GM18868 (cell line): ENCODE results near the gene TRUB2.
A peak's percentile ranks its signal among the peaks of the same experiment; 100 is the strongest.

Source experiments
- ATAC-seq: cut with Tn5 transposase; IDR thresholded peaks from one replicate; pipeline ENCODE4 v1.9.1; 2021; ENCODE audit warnings: mild to moderate bottlenecking, moderate library complexity; ENCODE audit not compliant: unreplicated experiment

The TRUB2 gene, protein sequence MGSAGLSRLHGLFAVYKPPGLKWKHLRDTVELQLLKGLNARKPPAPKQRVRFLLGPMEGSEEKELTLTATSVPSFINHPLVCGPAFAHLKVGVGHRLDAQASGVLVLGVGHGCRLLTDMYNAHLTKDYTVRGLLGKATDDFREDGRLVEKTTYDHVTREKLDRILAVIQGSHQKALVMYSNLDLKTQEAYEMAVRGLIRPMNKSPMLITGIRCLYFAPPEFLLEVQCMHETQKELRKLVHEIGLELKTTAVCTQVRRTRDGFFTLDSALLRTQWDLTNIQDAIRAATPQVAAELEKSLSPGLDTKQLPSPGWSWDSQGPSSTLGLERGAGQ

DNA sequence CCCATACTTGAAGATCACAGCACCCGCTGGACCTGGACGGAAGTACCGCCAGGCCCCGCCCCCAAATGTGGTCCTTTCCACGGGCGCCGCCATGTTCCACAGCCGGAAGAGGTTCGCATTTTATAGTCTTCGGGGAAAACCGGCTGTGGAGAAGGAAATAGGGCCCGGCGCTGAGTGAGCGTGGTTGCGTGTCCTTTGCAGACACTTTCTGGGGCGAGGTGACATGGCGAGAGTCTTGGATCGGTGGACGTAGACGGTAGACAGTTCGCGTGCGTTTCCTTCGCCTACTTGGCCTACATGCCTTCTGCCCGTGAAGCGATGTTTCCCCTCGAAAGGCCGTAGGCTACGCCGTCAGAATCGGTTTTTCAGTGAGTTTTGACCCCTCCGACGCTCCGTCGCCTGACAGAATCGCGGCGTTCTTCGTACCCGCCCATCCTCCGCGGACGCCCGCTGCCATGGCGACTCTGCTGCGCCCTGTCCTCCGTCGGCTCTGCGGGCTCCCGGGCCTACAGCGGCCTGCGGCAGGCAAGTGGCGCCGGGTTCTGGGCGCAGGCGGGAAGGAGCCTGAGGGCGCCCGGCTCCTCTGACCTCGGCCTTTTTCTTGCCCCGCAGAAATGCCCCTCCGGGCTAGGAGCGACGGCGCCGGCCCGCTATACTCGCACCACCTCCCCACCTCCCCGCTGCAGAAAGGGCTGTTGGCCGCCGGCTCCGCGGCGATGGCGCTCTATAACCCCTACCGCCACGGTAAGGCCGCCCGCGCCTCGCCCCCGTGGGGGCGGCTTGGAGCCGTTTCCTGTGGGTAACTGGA, at the start of gene TRUB2, which contains the start of gene COQ4:
Gene TRUB2, minus strand, starts transcription at position 44 of the 808 bp plus-strand sequence. Its CDS starts 39 bp downstream, at position 5.
Gene COQ4, plus strand, starts transcription at position 436 of the 808 bp plus-strand sequence. Its CDS starts 20 bp downstream, at position 456.
- peak; percentile 73 for ATAC-seq

DNA sequence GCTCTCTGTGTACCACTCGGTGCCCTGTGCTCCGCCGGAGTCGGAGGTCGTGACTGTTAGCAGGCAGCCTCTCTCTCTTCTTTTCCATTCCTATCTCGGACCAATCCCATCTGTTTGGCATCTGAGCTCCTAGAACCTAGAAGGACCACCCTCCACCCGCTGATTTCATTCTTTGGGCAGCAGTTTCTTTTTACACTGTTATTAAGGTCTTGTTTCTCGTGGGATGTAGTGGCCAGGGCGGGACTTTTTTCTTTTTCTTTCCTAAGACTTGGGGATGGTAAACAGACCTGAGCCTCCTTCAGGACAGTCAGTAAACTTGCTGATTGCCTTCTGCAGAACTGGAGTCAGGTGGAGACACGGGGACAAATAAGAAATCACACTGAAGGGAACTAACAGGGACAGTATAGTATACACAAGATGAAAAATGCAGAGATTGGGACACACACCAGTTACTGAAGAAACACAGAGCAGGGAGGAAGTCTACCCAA, 49.4 kb upstream of the TRUB2 start:
- ATAC-seq = no peak

DNA sequence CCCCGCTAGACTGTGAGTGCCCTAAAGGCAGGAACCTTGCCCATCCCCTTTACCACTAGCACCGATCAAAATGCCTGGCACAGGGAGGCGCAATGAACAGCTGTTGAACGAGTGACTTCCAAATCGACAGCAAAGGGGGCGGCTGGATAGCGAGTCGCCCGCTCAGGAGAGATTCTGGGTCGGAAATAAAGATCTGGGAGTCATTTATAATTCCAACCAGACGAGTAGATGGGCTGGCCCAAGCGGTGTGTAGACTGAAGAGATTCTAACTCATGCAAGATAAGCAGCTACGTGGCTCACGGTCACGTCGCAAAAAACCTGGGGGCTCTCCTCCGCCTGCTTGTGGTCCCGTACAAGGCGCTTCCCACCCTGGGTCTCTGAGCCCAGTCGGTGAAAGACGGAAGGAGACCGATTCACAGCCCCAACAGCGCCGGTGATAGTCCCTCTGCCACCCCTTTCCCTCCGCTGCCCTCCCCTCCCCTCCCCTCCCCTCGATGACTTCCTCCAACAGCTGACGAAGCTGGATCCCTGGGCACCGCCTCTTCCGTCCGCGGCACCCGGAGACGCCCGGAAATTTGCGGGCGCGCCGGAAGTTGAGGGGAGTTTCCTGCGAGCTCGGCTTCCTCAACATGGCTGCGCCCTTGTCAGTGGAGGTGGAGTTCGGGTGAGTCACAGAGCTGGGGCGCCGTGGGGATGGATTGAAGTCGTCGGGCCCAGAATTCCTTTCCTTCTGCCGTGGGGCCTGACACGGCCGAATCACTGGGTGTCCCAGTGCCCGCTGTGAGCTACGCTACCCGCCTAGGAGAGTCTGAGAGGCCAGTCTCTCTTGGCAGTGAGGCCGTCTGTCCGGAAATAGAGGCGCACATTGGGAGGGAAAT, 48.7 kb upstream of the TRUB2 start, which contains the start of gene URM1:
Gene URM1, plus strand, starts transcription at position 623 of the 878 bp plus-strand sequence. Its CDS starts 7 bp downstream, at position 630.
- peak; percentile 83 for ATAC-seq

DNA sequence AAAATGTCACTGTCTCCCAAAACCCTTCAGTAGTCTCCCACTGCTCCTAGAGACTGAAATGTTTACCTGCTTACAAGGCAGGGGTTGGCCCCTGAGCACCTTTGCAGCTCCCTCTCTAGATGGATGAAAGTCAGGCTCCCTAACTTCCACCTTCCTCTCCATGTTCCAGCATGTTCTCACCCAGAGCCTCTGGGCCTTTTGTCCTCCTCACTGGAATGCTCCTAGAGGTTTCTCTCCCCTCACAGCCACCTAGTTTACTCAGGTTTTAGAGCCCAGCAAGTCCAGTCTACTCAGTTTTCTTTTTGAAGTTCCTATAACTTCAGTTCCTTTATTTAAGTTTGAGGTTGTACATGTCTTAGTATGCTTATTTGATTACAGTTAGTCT, 48.1 kb upstream of the TRUB2 start:
- ATAC-seq = no peak

DNA sequence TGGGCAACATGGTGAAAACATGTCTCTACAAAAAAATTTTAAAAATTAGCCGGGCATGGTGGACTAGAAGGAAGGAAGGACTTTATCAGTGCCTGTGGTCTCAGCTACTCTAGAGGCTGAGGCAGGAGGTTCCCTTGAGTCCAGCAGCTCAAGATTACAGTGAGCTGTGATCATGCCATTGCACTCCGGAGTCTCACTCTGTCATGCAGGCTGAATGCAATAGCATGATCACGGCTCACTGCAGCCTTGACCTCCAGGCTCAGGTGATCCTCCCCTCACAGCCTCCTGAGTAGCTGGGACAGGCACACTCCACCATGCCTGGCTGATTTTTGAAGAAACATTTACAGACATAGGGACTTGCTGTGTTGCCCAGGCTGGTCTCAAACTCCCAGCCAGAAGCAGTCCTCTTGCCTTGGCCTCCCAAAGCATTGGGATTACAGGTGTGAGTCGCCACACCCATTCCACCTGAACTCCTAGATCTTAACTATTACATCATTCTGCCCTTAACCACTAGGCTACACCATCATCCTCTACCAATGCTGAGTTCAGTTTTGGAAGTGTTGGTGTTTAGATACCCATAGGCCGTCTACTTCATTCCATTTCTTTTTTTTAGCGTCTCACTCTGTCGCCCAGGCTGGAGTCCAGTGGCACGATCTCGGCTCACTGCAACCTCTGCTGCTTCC, 46.9 kb upstream of the TRUB2 start:
- no peak for ATAC-seq

DNA sequence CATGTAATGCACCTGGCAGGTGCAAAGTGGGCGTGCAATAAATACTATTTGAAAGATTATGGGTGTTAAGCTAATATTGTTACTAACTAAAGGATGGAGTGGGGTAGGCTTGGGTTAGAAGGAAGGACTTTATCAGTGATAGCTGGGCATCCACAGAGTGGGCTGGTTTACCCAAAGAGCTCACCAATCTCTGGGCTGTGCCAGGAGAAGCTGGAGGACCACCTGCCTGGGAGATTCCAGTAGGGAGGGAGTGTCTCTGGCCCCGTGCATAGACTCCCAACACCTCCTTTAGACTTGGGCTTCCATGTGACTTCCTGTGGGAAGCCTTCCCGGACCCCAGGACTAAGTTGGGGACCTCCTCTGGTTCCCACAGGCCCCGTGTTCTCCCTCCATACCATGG, 43.3 kb upstream of the TRUB2 start:
- no peak for ATAC-seq

DNA sequence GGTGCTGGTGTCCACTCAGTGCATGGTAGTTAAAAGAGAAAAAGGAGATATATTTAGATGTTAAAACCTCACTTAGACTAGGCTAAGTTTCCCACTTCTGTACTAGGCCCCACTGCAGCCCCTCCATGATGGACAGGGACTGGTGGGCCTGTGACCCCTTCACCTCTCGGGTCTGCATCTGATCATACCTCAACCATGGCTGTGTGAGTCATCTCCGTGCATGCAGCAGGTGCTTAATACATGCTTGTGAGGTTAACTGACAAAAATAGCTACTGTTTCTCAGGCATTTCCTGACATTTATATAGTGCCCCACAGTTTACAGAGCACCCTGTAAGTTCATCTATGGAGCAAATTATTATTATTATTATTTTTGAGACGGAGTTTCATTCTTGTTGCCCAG, 40.5 kb upstream of the TRUB2 start:
- no peak for ATAC-seq

DNA sequence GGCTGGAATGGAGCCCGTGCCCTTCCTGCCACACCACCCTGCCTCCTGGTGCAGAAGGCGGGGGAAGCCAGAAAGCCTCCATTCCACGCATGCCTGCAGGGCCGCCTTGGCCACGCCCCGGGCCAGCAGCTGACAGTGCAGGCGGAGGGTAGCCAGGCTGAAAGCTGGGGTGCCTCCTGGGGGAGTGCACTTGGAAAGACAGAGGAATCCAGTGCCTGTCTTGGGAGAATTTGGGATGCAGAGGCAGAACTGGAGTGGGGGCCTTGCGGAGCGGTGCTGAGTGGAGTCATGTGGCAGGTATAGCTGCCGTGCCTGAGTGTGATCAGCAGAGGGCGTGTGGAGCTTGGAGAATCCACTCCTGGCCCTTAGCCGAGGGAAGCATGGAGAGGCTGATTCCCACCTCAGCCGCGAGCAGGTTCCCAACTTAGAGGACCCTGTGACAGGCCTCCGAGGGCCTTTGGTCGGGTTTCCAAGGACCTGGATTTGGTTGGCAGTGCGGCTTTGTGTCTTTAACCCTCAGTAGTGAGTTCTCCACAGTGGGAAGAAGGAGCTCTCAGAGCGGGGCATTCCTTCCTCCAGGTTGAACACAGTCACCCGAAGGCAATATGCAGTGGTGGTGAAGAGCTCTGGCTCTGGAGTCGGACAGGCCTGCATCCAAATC, 39.9 kb upstream of the TRUB2 start:
- peak; percentile 62 for ATAC-seq

DNA sequence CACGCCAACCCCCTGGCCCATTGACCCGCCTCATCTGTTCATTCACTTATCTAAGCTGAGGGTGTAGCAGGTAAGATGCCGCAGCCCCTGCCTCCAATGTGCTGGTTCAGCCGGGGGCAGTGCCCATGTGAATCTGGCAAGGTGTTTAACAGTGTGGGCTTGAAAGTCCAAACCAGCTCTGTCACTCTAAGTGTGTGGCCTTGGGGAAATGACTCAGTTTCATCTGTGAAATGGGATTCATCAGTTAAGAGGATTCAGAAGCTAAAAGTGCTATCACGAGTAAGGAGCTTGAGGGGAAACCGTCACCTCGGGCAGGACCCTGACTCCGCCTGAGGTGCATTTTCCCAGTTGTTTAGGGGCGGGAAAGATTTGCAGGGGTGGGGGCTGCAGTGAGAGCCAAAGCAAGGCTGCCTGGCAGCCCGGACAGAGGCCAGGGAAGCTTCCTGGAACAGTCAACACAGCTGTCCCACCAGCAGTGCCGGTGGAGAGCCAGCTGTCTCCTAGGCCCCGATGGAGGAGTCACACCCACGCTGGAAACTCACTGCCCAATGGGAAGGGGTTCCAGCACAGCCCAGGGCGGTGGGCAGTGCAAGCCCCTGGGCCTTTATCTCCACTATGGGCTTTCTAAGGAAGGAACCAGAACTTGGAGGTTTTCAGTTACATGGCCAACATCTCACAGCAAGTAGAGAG, 39.2 kb upstream of the TRUB2 start:
- ATAC-seq = no peak

DNA sequence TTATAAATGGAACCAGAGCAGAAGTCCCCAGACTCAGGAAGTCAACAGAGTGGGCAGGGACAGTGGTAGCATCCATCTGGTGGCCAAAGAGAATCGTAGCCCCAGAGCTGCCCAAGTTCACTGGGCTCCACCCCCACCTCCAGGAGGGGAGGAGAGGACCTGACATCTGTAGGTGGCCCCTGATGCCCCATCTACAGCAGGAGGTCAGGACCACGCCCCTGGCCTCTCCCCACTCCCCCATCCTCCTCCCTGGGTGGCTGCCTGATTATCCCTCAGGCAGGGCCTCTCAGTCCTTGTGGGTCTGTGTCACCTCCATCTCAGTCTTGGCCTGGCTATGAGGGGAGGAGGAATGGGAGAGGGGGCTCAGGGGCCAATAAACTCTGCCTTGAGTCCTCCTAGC, 38.6 kb upstream of the TRUB2 start:
- ATAC-seq = no peak

DNA sequence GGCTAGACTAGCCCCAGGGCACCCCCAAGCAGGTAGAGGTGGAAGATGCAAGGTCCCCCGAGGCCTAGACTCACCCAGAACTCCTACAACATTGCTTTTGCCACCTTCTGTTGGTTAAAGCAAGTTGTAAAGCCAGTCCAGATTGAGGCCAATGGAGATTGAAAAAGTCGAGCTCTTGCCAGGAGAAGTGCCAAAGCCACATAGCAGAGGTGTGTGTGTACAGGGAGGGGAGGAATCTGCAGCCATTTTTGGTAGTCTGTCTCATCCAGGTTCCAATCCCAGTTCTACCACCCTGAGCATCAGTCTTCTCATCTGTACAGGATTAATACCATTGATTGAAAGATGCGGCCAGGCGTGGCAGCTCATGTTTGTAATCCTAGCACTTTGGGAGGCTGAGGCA, 36.6 kb upstream of the TRUB2 start:
- no peak for ATAC-seq

DNA sequence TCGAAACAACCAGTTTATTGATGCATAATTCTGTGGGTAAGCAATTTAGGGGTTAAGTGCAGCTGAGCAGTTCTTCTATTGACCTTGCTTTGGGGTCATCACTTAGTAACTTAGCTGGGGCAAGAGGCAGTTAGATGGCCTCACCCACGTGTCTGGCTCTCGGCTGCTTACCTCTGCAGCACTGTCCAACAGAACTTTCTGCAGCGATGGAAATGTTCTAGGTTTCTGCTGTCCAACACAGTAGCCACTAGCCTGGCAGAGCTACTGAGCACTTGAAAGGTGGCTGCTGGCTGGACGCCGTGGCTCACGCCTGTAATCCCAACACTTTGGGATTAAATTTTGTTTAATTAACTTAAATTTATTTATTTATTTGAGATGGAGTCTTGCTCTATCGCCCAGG, 35.8 kb upstream of the TRUB2 start:
- ATAC-seq = no peak

DNA sequence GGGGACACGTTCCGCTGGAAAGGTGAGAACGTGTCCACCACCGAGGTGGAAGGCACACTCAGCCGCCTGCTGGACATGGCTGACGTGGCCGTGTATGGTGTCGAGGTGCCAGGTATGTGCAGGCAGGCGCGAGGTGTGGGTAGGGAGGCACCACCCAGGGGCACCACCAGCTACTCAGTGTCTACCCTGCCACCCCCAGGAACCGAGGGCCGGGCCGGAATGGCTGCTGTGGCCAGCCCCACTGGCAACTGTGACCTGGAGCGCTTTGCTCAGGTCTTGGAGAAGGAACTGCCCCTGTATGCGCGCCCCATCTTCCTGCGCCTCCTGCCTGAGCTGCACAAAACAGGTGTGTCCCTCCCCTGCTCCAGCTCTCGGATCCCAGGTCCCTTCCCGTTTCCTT, 33.2 kb upstream of the TRUB2 start:
- no peak for ATAC-seq

DNA sequence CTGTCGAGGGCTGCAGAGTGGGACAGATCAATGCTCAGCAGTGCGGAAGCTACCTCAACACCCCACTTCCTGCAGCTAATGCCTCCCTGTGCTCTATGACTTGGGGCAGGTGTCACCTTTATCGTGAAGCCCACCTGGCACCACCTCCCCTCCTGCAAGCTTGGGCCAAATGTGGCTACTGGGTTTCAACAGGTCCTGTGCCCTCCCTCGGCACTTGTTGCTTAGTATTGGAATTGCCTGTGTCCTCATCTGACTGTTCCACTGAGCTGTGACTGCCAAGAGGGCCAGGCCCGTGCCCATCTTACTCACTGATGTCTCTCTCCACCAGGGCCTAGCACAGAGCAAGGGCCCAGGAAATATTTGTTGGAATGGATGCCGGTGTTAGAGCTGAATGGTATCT, 27.5 kb upstream of the TRUB2 start:
- ATAC-seq = no peak

DNA sequence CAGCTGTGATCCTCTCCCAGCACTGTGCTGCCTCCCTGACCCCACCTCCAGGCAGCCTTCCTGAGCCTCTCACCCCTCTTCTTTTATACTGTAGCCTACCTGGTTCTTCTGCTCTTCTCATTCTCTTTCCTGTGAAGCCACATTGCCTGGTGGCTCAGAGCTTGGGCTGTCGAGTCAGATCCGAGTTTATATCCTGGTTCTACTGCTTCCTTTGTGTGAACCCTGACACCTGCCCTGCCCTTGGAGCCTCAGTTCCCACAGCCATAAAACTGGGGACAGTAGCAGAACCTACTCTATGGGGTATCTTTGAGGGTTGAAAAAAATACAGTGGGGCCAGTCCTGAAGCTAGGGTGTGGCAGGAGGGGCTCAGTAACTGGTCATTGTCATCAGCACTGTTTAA, 26.9 kb upstream of the TRUB2 start:
- ATAC-seq = no peak

DNA sequence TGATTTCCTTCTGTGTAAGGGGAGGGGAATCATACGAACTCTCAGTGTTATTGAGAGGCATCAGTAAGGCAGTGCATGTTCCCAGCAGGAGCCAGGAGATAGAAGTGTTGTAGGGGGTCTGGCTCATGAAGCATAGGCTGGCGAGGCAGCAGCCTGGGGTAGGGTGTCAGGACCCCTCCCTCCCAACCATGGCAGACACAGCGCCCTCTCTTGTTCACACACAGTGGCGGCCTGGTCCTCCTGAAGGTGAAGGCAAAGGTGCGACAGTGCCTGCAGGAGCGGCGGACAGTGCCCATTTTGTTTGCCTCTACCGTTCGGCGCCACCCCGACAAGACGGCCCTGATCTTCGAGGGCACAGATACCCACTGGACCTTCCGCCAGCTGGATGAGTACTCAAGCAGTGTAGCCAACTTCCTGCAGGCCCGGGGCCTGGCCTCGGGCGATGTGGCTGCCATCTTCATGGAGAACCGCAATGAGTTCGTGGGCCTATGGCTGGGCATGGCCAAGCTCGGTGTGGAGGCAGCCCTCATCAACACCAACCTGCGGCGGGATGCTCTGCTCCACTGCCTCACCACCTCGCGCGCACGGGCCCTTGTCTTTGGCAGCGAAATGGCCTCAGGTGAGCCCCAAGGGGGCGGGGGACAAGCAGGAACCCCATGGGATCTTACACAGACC, 22.8 kb upstream of the TRUB2 start:
- ATAC-seq = no peak

DNA sequence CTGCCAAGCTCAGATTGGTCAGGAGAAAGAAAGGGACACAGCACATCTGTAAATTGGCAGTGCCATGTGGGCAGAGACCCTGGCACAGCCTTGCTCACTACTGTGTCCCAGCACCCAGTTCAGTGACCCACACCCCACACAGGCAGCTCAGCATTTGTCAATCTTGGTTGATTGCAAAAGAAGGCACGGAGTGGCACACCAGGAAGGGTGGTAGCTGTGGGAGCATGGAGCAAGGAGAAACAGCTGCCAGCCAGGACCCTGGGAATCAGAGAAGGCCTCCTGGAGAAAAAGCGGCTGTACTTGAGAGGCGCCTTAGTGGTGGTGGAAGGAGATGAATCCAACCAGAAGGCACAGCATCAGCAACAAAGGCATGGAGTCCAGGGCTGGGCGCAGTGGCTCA, 21.6 kb upstream of the TRUB2 start:
- ATAC-seq = no peak

DNA sequence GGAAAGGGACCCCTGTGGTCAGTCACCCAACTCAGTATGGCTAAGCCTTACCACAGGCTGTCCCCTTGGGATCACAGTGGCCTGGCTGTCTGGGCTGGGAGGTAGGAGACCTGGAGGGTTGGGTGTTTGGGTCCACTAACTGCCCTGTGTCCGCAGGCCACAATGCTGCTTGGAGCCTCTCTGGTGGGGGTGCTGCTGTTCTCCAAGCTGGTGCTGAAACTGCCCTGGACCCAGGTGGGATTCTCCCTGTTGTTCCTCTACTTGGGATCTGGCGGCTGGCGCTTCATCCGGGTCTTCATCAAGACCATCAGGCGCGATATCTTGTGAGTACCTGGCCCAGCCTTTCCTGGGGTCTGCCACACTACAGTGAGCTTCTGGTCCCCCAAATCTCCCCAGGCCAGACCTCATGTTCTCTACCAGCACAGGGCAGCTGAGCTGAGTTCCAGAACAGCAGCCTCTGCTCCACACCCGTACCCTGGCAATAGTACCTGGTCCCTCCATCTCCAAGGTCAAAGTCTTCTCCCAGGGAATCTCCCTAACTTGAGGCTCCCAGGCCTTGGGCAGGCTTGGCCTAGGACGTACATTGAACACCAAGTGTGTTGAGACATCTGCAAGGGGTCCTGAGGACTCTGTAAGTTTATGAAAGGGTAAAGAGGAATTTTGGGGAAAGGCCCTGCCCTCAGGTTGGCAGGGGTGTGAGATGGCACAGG, 20.9 kb upstream of the TRUB2 start:
- no peak for ATAC-seq
